HL-60 (cell line): ENCODE results near the gene HMOX1.

ENCODE experiments used
- CTCF ChIP-seq: IDR thresholded peaks from one replicate; pipeline ENCODE4 v1.5.1; 2011; ENCODE audit warnings: low read length, control low read depth, inconsistent platforms; ENCODE audit not compliant: insufficient read depth
- GABPA ChIP-seq: IDR thresholded peaks from 2 replicates; pipeline ENCODE4 v1.6.1; 2012; ENCODE audit warnings: low read depth

DNA sequence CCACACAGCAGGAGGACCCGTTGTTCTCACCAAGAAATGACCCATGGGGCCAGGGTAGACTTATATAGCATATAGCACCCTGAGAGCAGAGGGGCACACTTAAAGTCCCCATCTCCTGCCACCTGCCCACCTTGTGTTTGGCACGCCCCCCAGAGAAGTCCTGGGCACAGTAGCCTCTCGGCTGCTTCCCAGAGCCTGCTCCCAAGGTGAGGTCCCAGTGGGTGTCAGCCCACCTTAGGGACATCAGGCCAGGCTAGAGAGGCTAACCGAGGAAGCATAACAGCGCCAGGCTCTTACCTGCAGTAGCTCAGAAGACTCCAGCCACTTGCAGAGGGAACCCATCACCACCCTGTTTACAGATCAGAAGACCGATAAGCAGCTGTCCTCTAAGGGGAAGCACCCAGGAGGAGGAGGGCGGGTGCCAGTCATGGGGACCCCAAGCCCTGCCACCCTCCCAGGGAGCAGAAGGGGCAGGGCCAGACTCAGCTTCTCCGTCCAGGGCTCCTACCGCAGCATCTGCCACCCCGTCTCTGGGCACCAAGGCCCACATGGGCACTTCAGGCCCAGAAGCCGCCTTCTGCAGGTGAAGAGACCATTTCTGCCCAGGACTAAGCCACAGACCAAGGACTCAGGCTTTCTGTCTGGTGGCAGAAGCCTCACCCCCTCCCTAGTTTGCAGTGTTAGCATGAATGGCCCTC, 34.9 kb upstream of the HMOX1 start:
- no peak for TF ChIP-seq CTCF
- TF ChIP-seq GABPA: no peak
